ENCODE results near the gene C20orf204. TPM values are rescaled to one million over a fixed set of nuclear protein-coding genes. Genes with fewer than 3 reads are reported as not detected.
A peak's percentile ranks its signal among the peaks of the same experiment; 100 is the strongest.

The C20orf204 gene
- total and polyA plus RNA-seq, 2 donors = 0.71 to 0.95 TPM

DNA sequence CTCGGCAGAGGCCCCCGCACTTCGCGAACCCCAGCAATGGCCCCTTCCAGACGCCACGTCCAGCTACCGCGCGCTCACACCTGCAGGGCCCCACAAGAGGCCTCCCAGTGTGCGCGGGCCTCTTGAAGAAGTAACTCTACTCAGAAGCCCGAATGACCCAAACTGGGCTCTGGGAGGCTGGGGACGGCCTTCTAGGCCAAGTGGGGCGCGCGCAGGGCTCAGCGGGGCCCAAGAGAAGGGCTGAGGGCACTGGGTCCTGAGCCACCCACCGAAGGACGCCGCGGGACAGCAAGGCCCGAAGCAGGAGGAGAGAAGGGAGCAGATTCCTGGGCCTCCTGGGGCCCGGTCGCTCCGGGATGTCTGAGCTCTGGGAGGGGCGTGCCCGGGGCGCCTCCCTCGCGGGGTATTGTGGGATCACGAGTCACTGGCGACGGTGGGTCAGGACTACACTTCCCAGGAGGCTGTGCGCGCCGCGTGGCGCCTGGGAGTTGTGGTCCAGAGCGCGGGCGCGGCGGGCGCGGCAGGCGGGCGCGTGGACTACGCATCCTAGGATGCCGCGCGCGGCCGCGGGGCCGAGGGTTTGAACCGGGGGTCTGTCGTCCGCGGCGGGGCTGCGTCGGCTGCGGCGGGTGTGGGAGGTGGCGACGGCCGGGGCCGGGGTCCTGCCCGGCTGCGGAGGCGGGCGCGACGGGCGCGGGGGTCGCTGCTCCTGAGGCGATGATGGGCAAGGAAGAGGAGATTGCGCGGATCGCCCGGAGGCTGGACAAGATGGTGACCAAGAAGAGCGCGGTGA is 26.8 kb downstream of the C20orf204 start, which contains the start of gene TCEA2:
TCEA2 (plus strand) TSS at position 603 of the 793 bp plus-strand sequence; CDS start at position 718, 115 bp downstream.
- H3K4me1 ChIP-seq (ENCODE audit: insufficient read depth) = no peaks in the 10 kb centered on the region
- H3K27ac ChIP-seq (ENCODE audit: low read depth) = peak within 1 kb of the TSS; percentile 48
- H3K4me3 ChIP-seq (ENCODE audit: low read depth, low read length) = peak within 1 kb of the TSS; percentile 84
- H3K36me3 ChIP-seq (ENCODE audit: insufficient read depth) = no peaks in the 10 kb centered on the region
- DNase-seq (ENCODE audit: extremely low spot score) = peak; percentile 88
- WGBS = 4% methylated on average over 85 of the region's 85 CpGs

DNA sequence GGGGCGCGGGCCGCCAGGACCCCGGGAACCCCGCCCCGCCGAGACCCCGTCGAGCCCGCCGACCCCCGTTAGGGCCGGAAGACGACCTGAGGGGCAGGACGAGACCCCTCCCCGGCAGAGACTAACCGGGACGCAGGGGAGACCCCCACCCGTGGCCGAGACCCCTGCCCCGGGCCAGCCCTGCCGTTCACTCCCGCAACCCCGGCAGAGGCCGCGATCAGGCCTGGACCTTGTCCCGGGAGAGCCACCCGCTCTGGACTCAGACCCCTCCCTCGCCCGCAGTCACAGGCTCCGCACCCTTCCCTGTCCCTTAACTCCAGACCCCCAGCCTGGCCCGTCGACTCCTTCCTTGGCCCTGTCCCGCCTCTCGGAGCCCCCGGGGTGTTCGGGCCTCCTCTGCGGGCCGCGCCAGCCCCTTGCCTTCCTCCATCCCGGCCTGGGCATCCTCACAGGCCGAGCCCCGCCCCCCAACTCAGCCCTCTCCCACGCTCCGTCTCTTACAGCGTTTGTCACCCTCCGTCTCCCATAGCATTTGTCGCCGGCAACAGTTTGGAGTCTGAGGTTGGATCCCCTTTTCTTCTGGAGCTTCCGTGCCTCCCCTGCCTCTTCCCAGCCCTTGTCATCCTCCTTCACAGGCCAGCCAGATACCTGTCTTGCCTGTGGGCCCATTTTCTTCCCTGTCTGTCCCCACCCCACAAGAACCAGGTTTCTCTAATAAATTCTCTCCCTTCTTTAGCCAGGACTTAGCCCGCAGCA is 27.6 kb downstream of the C20orf204 start:
- WGBS = 1% methylated on average over 51 of the region's 51 CpGs

DNA sequence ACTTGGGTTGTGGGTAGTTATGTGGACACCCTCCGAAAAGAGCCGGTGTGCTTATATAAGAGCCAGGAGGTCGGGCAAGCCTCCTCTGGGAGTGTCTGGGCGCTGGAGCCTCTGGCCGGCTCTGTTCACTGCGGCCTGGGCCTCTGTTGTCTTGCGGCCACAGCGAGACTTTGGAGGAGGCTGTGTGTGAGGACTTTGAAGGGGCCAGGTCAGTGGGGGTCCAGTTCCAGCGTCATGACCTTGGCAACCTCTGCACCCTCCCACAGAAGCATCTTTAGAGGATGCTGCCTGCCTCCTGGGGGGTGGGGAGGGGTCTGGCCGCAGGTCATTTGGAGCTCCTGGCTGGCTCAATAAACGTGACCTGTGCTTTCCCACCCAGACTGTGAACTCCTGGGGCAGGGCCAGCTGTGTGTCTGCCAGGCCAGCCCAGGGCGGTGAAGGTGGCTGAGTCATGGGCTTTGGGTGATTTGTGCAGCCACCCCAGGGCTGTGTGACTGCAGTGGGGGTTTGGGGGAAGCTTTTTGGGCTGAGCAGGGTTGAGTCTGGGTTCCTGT is 28.2 kb downstream of the C20orf204 start:
- DNase-seq (ENCODE audit: extremely low spot score) = no peak
- no peak overlapping the region for H3K27ac ChIP-seq (ENCODE audit: low read depth)
- H3K36me3 ChIP-seq (ENCODE audit: insufficient read depth) = no peaks in the 10 kb centered on the region
- 26% methylated on average over 12 of the region's 12 CpGs for WGBS
- peak overlapping the region; percentile 84 for H3K4me3 ChIP-seq (ENCODE audit: low read depth, low read length)
- no peaks in the 10 kb centered on the region for H3K4me1 ChIP-seq (ENCODE audit: insufficient read depth)

More for the DNA sequence above, 27.6 kb downstream of the C20orf204 start:
- no peaks in the 10 kb centered on the region for H3K4me1 ChIP-seq (ENCODE audit: insufficient read depth)
- no peak for DNase-seq (ENCODE audit: extremely low spot score)
- H3K4me3 ChIP-seq (ENCODE audit: low read depth, low read length) = peak overlapping the region; percentile 84
- no peak overlapping the region for H3K27ac ChIP-seq (ENCODE audit: low read depth)
- no peaks in the 10 kb centered on the region for H3K36me3 ChIP-seq (ENCODE audit: insufficient read depth)

DNA sequence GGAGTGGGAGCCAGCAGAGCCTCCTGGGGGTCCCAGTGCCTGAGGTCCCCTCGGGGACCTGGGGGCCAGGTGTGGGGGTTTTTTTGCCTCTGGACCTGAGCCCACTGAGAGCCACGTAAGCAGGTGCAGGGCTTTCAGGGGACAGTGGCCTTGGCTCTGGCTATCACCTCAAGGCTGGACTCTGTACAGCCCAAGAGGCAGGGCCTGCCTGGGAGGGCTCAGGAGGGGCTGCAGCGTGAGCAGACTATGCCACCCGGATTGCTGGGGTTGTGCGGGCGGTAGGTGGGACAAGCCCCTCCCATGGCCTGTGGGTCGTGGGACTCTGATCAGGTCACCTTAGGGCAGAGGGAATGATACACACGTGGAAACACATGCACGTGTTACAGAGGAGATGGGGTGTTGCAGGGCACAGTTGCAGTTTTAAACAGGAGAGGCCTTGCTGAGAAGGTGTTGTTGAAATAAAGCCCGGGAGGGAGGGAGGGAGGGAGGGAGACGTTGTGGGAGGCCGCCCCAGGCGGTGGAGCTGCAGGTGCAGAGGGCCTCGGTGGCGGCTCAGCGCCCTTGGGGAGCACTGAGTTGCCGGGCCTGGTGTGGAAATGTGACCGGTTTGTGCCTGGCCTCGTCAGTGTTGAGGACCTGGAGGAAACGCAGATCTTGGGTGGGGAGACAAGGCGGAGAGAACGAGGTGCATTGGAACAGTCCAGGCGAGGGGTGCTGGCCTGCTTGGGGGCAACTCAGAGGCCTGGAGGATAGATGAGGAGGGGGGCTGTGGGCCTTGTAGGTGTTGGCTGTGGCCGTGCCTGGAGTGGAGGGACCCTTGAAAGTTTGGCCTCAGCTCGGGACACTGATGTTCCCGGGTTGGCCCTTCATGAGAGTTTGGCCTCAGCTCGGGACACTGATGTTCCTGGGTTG is 29.3 kb downstream of the C20orf204 start:
- no peaks in the 10 kb centered on the region for H3K4me1 ChIP-seq (ENCODE audit: insufficient read depth)
- 56% methylated on average over 27 of the region's 27 CpGs for WGBS
- DNase-seq (ENCODE audit: extremely low spot score) = no peak
- no peak overlapping the region for H3K4me3 ChIP-seq (ENCODE audit: low read depth, low read length)
- H3K36me3 ChIP-seq (ENCODE audit: insufficient read depth) = no peaks in the 10 kb centered on the region
- no peak overlapping the region for H3K27ac ChIP-seq (ENCODE audit: low read depth)

DNA sequence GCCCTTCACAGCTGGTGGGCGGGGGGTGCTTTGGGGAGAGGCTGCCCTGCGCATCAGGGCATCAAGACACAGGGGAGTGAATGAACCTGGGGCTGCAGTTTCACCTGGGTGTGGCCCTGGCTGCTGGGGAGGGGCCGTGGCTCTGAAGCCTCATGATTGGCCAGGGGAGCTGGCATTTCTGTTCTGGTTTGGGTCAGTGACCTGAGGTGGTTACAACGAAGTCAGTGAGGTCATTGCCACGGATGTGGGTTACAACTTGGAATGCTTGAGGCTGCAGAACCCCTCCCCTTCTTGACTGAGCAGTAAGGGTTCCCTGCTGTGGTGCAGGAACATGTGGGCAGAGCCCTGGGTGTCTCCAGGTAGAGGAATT is 30.0 kb downstream of the C20orf204 start:
- 52% methylated on average over 5 of the region's 5 CpGs for WGBS
- H3K4me1 ChIP-seq (ENCODE audit: insufficient read depth) = no peaks in the 10 kb centered on the region
- no peak overlapping the region for H3K27ac ChIP-seq (ENCODE audit: low read depth)
- no peak for DNase-seq (ENCODE audit: extremely low spot score)
- no peak overlapping the region for H3K4me3 ChIP-seq (ENCODE audit: low read depth, low read length)
- H3K36me3 ChIP-seq (ENCODE audit: insufficient read depth) = no peaks in the 10 kb centered on the region

DNA sequence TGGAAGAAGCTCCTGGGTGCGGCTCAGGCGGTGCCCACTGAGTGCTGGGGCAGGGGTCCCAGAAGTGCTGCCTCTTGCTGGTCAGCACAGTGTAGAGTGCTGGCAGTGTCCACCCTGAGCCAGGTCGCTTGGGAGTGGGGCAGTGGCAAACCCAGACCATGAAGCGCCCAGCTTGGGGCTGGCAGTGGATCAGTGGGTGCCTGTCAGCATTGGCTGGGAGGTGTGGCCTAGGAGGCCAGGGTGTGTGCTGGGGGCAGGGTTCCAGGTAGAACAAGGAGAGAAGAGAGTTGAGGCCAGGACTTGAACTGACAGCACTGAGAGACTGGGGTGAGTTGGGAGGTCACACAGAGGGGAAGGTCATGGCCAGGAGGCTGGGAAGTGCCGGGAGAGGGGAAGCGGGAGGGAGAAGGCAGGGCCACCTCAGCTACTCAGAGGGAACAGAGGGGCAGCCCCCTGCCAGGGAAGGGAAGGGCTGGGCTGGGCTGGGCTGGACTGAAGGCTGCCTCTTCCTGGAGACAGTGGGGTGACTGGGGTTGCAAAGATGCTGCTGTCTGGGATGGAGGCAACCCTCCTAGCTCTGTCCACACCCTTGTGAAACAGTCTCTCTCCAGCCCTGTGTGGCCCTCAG is 31.1 kb downstream of the C20orf204 start:
- H3K4me3 ChIP-seq (ENCODE audit: low read depth, low read length) = no peak overlapping the region
- WGBS = 77% methylated on average over 6 of the region's 6 CpGs
- no peaks in the 10 kb centered on the region for H3K4me1 ChIP-seq (ENCODE audit: insufficient read depth)
- DNase-seq (ENCODE audit: extremely low spot score) = no peak
- H3K27ac ChIP-seq (ENCODE audit: low read depth) = no peak overlapping the region
- H3K36me3 ChIP-seq (ENCODE audit: insufficient read depth) = no peaks in the 10 kb centered on the region

DNA sequence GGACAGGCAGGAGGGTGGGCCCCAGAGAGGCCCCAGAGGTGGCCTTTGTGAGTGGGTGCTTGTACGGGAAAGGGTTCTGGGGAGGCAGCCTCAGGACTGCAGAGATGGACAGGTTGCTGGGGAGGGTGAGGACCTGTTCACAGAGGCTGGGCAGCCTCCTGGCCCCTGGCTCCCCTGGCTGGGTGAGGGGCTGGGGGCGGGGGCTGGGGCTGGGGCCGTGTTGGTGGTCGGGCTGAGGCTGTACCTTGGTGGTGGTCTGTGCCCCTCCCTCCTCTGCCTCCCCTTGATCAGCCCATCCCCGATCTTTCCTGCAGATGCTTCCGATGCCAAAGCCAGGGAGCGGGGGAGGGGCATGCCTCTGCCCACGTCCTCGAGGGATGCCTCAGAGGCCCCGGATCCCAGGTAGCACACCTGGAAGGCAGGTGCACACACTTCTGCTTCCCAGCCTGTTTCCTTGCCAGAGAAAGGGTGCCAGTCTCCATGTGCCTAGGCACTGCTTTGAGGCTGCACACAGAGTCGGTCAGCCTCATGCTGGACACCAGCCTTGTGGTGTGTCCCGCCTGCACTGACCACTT is 31.8 kb downstream of the C20orf204 start:
- H3K4me3 ChIP-seq (ENCODE audit: low read depth, low read length) = no peak overlapping the region
- no peak overlapping the region for H3K27ac ChIP-seq (ENCODE audit: low read depth)
- WGBS = 74% methylated on average over 12 of the region's 12 CpGs
- no peak for DNase-seq (ENCODE audit: extremely low spot score)
- no peaks in the 10 kb centered on the region for H3K36me3 ChIP-seq (ENCODE audit: insufficient read depth)
- no peaks in the 10 kb centered on the region for H3K4me1 ChIP-seq (ENCODE audit: insufficient read depth)

DNA sequence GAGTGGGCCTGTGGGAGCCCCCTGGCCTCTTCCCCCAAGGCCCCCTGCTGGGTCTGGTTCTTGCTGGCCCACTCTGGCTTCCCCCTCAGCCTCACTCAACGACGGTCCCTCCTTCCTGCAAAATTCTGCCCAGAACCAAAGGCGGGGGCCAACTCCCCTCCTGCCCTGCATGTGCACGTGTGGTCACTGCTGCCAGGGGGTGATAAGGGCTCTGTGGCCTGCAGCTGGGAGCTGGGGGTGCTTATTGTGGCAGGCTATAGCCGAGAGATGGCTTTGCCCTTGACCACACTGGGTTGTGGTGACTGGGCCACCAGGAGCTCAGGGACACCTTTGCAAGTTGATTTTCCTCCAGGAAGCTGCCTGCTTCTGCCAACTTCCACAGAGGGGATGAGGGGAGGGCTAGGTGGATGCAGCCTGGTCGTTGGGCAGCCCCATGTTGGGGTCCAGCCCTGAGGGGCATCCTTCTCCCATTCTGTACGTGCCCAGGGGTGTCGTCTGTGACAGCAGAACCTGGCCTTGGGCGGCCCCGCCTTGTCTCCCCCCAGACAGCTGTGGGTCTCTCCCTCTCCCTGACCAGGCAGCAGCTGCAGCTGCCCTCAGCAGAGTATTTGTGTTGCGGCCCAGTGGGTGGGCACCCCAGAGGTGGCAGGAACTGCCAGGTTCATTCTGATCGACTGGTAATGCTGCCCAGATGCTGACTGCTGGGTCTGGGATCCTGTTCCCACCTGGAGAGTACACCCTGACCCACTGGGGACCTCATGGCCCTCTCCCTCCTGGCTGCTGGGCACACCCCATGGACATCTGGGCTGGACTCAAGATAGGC is 32.6 kb downstream of the C20orf204 start:
- Histone ChIP-seq H3K4me3 (ENCODE audit: low read depth, low read length) (no peak overlapping the region), H3K36me3 (ENCODE audit: insufficient read depth) (no peaks in the 10 kb centered on the region), H3K27ac (ENCODE audit: low read depth) (no peak overlapping the region), H3K4me1 (ENCODE audit: insufficient read depth) (no peaks in the 10 kb centered on the region)
- DNase-seq (ENCODE audit: extremely low spot score) = no peak
- WGBS = 77% methylated on average over 12 of the region's 12 CpGs

DNA sequence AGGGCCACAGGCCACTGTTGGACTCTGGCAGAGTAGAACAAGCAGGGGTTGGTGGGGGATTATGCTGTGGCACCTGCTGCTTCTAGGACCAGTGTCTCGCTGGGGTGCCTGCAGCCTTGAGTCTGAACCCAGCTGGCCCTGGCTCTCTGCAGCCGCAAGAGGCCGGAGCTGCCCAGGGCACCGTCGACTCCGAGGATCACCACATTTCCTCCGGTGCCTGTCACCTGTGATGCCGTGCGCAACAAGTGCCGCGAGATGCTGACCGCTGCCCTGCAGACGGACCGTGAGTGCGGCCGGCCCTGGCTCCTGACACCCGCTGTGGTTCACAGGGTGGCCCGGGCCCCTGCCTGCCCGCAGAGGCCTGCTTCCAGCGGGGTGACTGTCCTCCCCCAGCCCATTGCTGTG is 33.2 kb downstream of the C20orf204 start:
- Histone ChIP-seq H3K4me3 (ENCODE audit: low read depth, low read length) (no peak overlapping the region), H3K4me1 (ENCODE audit: insufficient read depth) (no peaks in the 10 kb centered on the region), H3K36me3 (ENCODE audit: insufficient read depth) (no peaks in the 10 kb centered on the region), H3K27ac (ENCODE audit: low read depth) (no peak overlapping the region)
- 90% methylated on average over 20 of the region's 20 CpGs for WGBS
- DNase-seq (ENCODE audit: extremely low spot score) = no peak

DNA sequence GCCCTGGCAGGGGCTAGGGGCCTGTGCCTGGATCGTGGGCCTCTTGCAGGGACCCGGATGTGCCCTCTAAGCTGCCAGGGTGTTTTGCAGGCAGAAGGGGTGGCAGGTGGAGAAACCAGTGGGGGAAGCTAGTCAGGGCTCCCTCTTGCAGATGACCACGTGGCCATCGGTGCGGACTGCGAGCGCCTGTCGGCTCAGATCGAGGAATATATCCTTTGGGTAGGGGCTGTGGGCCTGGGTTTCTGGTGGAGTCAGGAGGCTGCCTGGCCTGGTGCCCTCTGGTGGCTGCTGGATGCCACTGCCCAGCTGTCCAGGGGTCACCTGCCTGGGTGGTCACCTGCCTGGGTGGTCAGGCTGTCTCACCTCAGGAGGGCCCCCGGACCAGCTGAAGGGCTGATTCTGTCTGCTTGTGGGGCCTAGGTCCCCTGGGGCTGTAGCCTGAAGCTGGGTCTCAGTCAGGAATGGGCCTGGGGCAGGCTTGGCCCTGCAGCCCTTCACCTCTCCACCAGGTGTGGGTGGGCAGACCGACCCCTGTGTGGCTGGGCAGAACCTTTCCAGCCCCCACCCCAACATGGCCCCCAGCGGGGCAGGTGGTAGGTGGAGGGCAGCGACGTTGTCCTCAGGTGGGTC is 33.7 kb downstream of the C20orf204 start:
- DNase-seq (ENCODE audit: extremely low spot score) = no peak
- Histone ChIP-seq H3K27ac (ENCODE audit: low read depth) (no peak overlapping the region), H3K36me3 (ENCODE audit: insufficient read depth) (no peaks in the 10 kb centered on the region), H3K4me1 (ENCODE audit: insufficient read depth) (no peaks in the 10 kb centered on the region), H3K4me3 (ENCODE audit: low read depth, low read length) (no peak overlapping the region)
- 56% methylated on average over 14 of the region's 14 CpGs for whole genome bisulfite sequencing

DNA sequence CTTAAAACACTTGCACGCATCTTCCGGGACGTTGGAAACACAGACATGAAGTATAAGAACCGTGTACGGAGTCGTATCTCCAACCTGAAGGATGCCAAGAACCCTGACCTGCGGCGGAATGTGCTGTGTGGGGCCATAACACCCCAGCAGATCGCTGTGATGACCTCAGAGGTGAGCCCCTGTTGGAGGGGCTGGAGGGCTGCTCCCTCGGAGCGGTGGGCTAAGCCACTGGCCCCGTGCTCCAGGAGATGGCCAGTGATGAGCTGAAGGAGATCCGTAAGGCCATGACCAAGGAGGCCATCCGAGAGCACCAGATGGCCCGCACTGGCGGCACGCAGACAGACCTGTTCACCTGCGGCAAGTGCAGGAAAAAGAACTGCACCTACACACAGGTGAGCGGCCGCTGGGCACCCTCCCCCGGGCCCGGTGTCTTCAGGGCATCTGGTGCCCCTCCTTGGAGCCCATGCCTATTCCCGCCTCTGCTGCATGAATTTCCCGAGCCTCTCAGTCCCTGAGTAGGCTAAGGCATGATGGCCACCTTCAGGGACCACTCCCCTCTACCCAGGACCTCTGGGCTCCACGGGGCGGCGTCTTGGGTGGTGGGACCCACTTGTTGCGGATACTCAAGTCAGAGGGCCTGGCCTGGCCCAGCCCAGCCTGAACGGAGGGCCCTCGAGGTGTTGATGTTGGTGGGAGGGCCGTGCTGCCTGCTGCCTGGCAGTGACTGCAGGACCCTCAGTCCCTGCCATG is 34.4 kb downstream of the C20orf204 start:
- Histone ChIP-seq H3K27ac (ENCODE audit: low read depth) (no peak overlapping the region), H3K4me3 (ENCODE audit: low read depth, low read length) (no peak overlapping the region), H3K4me1 (ENCODE audit: insufficient read depth) (no peaks in the 10 kb centered on the region), H3K36me3 (ENCODE audit: insufficient read depth) (no peaks in the 10 kb centered on the region)
- WGBS = 93% methylated on average over 31 of the region's 31 CpGs
- DNase-seq (ENCODE audit: extremely low spot score) = no peak
